H1 (cell line): ENCODE data around the gene SH3GL1. TPM values are rescaled to one million over a fixed set of nuclear protein-coding genes. Genes with fewer than 3 reads are reported as not detected.

ENCODE experiments used
- HDAC2 ChIP-seq, 2 experiments: fragments of 300-600 bp in 1 of 2; sonication (generic) in 1 of 2; IDR thresholded peaks; 2 replicates each; pipeline ENCODE4 v1.6.1; 2011 to 2012; ENCODE audit warnings: low read depth in 2 of 2, low read length in 2 of 2, mild to moderate bottlenecking in 2 of 2, moderate library complexity in 2 of 2, borderline replicate concordance in 1 of 2, inconsistent platforms in 1 of 2
- MAFK ChIP-seq: IDR thresholded peaks from 2 replicates; pipeline ENCODE4 v1.6.1; 2012; ENCODE audit warnings: low read depth, mild to moderate bottlenecking, improper control_type of control experiment, low read length
- NRF1 ChIP-seq: IDR thresholded peaks from 2 replicates; pipeline ENCODE4 v1.6.1; 2011; ENCODE audit warnings: mild to moderate bottlenecking, low read depth, low read length, improper control_type of control experiment
- TBP ChIP-seq: IDR thresholded peaks from 2 replicates; pipeline ENCODE4 v1.6.1; 2011; ENCODE audit warnings: low read depth, low read length, improper control_type of control experiment
- TCF12 ChIP-seq: IDR thresholded peaks from 2 replicates; pipeline ENCODE4 v1.6.1; 2011; ENCODE audit warnings: low read depth, mild to moderate bottlenecking, low read length
- TEAD4 ChIP-seq: IDR thresholded peaks from 2 replicates; pipeline ENCODE4 v1.6.1; 2012; ENCODE audit warnings: low read depth, low read length, inconsistent platforms, mixed read lengths
- polyA plus RNA-seq, 7 experiments: library from polyadenylated mRNA; depleted of rRNA in 3 of 7; stranded (reverse) in 5 of 7; unstranded in 2 of 7; fragments of >200 nt in 5 of 7; fragments of 200-250 nt in 2 of 7; gene quantifications; 1 replicate in 5 of 7; 2 replicates in 1 of 7; 4 replicates in 1 of 7; pipeline versions ENCODE4 v1.2.1 to v1.2.3, GENCODE V29; 2011 to 2013; ENCODE audit warnings: missing spikeins in 2 of 7, mixed read lengths in 2 of 7
- total RNA-seq: library from RNA; stranded (reverse); fragmentation: NEBNext Ultra II Directional; extraction: Animal tissue kit (Norgen Biotek cat#: 25700); gene quantifications from 2 replicates; pipeline ENCODE4 v1.2.1, GENCODE V29; 2021
- TF ChIP-seq, protein P1 (sequence below): IDR thresholded peaks from 2 replicates; pipeline ENCODE4 v1.6.1; 2012; ENCODE audit warnings: inconsistent platforms

The SH3GL1 gene
- total and polyA plus RNA-seq, 2 of the 8 experiments (the other 6 are each of a cell fraction or from before 2014, with no cell fraction given), result 81.5 to 102 TPM

DNA sequence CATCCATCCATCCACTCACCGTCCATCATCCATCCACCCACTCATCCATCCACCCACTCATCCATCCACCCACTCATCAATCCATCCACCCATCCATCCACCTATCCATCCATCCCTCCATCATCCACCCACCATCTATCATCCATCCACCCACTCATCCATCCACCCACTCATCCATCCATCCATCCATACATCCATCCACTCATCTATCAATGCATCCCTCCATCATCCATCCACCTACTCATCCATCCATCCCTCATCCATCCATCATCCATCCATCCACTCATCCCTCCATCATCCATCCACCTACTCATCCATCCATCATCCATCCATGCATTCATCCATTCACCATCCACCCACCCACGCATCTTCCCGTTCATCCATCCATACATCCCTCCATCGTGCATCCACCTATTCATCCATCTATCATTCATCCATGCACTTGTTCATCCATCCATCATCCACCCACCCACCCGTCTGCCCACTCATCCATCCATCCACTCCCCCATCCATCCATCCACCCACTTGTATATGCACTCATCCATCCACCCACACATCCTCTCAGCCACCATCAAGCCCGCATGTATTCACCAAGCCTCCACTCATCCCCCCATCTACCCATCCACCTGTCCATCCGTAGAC, 65.3 kb downstream of the SH3GL1 start (continued):
- TF ChIP-seq NRF1 (no peak), TCF12 (no peak), HDAC2 (IDR thresholded peaks at IDR 0.05; ENCODE audit: borderline replicate concordance in 1 of 2, low read depth in 2 of 2, low read length in 2 of 2) (no peak), TEAD4 (no peak), MAFK (no peak), TBP (no peak)
- TF ChIP-seq, protein P1, sequence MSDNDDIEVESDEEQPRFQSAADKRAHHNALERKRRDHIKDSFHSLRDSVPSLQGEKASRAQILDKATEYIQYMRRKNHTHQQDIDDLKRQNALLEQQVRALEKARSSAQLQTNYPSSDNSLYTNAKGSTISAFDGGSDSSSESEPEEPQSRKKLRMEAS, result no peak
